Liver (tissue), 9 donors: ENCODE data around the gene ARSJ. TPM values are rescaled to one million over a fixed set of nuclear protein-coding genes. Genes with fewer than 3 reads are reported as not detected.

Source experiments
- DNase-seq: peaks from one replicate; pipeline ENCODE4 v3.0.0-alpha.2; 2017; ENCODE audit warnings: low spot score
- H3K27ac ChIP-seq, 2 donors: one replicate each; pipeline ENCODE4 v1.7.0; 2013; ENCODE audit warnings: inconsistent platforms in 2 of 2, low read length in 2 of 2, control low read depth in 1 of 2, low read depth in 1 of 2, mild to moderate bottlenecking in 1 of 2
- H3K27me3 ChIP-seq, 4 donors: one replicate each; pipeline versions ENCODE4 v1.6.1 to v1.7.0; 2013; ENCODE audit warnings: low read length in 3 of 4, inconsistent platforms in 1 of 4, mild to moderate bottlenecking in 1 of 4, moderate library complexity in 1 of 4; ENCODE audit not compliant: control insufficient read depth in 4 of 4, insufficient read depth in 4 of 4
- H3K36me3 ChIP-seq, 4 donors: one replicate each; pipeline versions ENCODE4 v1.6.1 to v1.7.0; 2013; ENCODE audit warnings: low read length in 3 of 4, mild to moderate bottlenecking in 3 of 4, low read depth in 1 of 4, moderate library complexity in 1 of 4; ENCODE audit not compliant: control insufficient read depth in 4 of 4, insufficient read depth in 3 of 4
- H3K4me1 ChIP-seq, 4 donors: one replicate each; pipeline versions ENCODE4 v1.6.1 to v1.7.0; 2013; ENCODE audit warnings: low read length in 3 of 4, mild to moderate bottlenecking in 3 of 4, moderate library complexity in 1 of 4; ENCODE audit not compliant: control insufficient read depth in 4 of 4, insufficient read depth in 4 of 4
- H3K4me3 ChIP-seq, 3 donors: one replicate each; pipeline versions ENCODE4 v1.6.1 to v1.7.0; 2013; ENCODE audit warnings: low read length in 3 of 3, control low read depth in 1 of 3, low read depth in 1 of 3, mild to moderate bottlenecking in 1 of 3
- H3K9ac ChIP-seq, 2 donors: one replicate each; pipeline ENCODE4 v1.7.0; 2013; ENCODE audit warnings: low read length in 2 of 2, mild to moderate bottlenecking in 2 of 2, moderate library complexity in 2 of 2, control low read depth in 1 of 2, low read depth in 1 of 2
- H3K9me3 ChIP-seq, 4 donors: one replicate each; pipeline versions ENCODE4 v1.6.1 to v1.7.0; 2013; ENCODE audit warnings: low read length in 3 of 4; ENCODE audit not compliant: control insufficient read depth in 4 of 4
- ATF3 ChIP-seq: IDR thresholded peaks from 2 replicates; pipeline ENCODE4 v1.6.1; 2016; ENCODE audit warnings: antibody characterized with exemption
- EGR1 ChIP-seq, 2 donors: IDR thresholded peaks; 2 replicates each; pipeline ENCODE4 v1.6.1; 2016 to 2018; ENCODE audit warnings: antibody characterized with exemption in 2 of 2, low read depth in 2 of 2
- FOXA1 ChIP-seq: IDR thresholded peaks from 2 replicates; pipeline ENCODE4 v1.6.1; 2016; ENCODE audit warnings: antibody characterized with exemption
- FOXA2 ChIP-seq: IDR thresholded peaks from 2 replicates; pipeline ENCODE4 v1.6.1; 2016; ENCODE audit warnings: antibody characterized with exemption
- GABPA ChIP-seq, 2 donors: IDR thresholded peaks in 1 of 2; conservative IDR thresholded peaks in 1 of 2; 2 replicates each; pipeline ENCODE4 v1.6.1; 2016; ENCODE audit warnings: antibody characterized with exemption in 2 of 2, mild to moderate bottlenecking in 1 of 2, moderate library complexity in 1 of 2
- HNF4A ChIP-seq, 2 donors: conservative IDR thresholded peaks; 2 replicates each; pipeline ENCODE4 v1.6.1; 2016; ENCODE audit warnings: antibody characterized with exemption in 2 of 2, mild to moderate bottlenecking in 2 of 2
- HNF4G ChIP-seq: IDR thresholded peaks from 2 replicates; pipeline ENCODE4 v1.6.1; 2016; ENCODE audit warnings: antibody characterized with exemption
- JUND ChIP-seq, 2 donors: IDR thresholded peaks; 2 replicates each; pipeline ENCODE4 v1.6.1; 2016; ENCODE audit warnings: antibody characterized with exemption in 2 of 2
- NR2F2 ChIP-seq: IDR thresholded peaks from 2 replicates; pipeline ENCODE4 v1.6.1; 2016; ENCODE audit warnings: antibody characterized with exemption
- RAD21 ChIP-seq, 2 donors: IDR thresholded peaks; 2 replicates each; pipeline ENCODE4 v1.6.1; 2016; ENCODE audit warnings: antibody characterized with exemption in 2 of 2, mild to moderate bottlenecking in 2 of 2
- REST ChIP-seq: IDR thresholded peaks from 2 replicates; pipeline ENCODE4 v1.6.1; 2016; ENCODE audit warnings: antibody characterized with exemption, mild to moderate bottlenecking
- RXRA ChIP-seq, 2 donors: IDR thresholded peaks; 2 replicates each; pipeline ENCODE4 v1.6.1; 2017 to 2018; ENCODE audit warnings: antibody characterized with exemption in 2 of 2, mild to moderate bottlenecking in 1 of 2
- SP1 ChIP-seq: IDR thresholded peaks from 2 replicates; pipeline ENCODE4 v1.6.1; 2018; ENCODE audit warnings: antibody characterized with exemption, mild to moderate bottlenecking
- TAF1 ChIP-seq: conservative IDR thresholded peaks from 2 replicates; pipeline ENCODE4 v1.6.1; 2016; ENCODE audit warnings: antibody characterized with exemption, mild to moderate bottlenecking
- YY1 ChIP-seq: IDR thresholded peaks from 2 replicates; pipeline ENCODE4 v1.6.1; 2016; ENCODE audit warnings: antibody characterized with exemption, mild to moderate bottlenecking
- ZBTB33 ChIP-seq: IDR thresholded peaks from 2 replicates; pipeline ENCODE4 v1.6.1; 2016; ENCODE audit warnings: antibody characterized with exemption
- WGBS: extraction: QIAGEN DNeasy Blood & Tissue Kit; methylation state at CpG from one replicate; pipeline ENCODE4 v1.1.7; 2013; 5-methylcytosine and 5-hydroxymethylcytosine counted together
- polyA plus RNA-seq, 2 donors: library from polyadenylated mRNA; stranded (reverse) in 1 of 2; unstranded in 1 of 2; fragments of 200-250 nt in 1 of 2; fragments of >200 nt in 1 of 2; fragmentation: Nextera tagmentation in 1 of 2; extraction: Ambion mirVana in 1 of 2; gene quantifications; one replicate each; pipeline versions ENCODE4 v1.2.1 to v1.2.3, GENCODE V29; 2013 to 2015
- total RNA-seq, 2 donors: library from RNA; depleted of rRNA; stranded (reverse); fragments of >200 nt; gene quantifications; one replicate each; pipeline ENCODE4 v1.2.3, GENCODE V29; 2014
- TF ChIP-seq, protein P1 (sequence below): IDR thresholded peaks from 2 replicates; pipeline ENCODE4 v1.6.1; 2016; ENCODE audit warnings: antibody characterized with exemption
- TF ChIP-seq, protein P2 (sequence below): fragments of 150-350 bp; IDR thresholded peaks from 2 replicates; pipeline ENCODE4 v1.5.1; 2017; ENCODE audit warnings: improper control_type of control experiment, low read depth, low read length; ENCODE audit not compliant: missing input control
- donor health status: healthy.
- donor health status: healthy.
- donor health status: healthy.
- donor health status: healthy.
- donor health status: healthy.

Gene ARSJ
- total and polyA plus RNA-seq, 4 donors = 0.56 to 1.8 (median 0.95) TPM

GRCh38 chr4:113978105-113978504 lies 1.3 kb downstream of the ARSJ start:
- peaks cover 0 to 3% (median 0%) of the 10 kb centered on the region in 4 donors for H3K27me3 ChIP-seq
- DNase-seq = no peak
- no peak for TF ChIP-seq RXRA (IDR thresholded peaks at IDR 0.05)
- TF ChIP-seq JUND (IDR thresholded peaks at IDR 0.05) = no peak
- TF ChIP-seq, protein P1, sequence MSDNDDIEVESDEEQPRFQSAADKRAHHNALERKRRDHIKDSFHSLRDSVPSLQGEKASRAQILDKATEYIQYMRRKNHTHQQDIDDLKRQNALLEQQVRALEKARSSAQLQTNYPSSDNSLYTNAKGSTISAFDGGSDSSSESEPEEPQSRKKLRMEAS = no peak
- TF ChIP-seq FOXA1 = no peak
- no peak for TF ChIP-seq ZBTB33
- no peak for TF ChIP-seq YY1
- TF ChIP-seq RAD21 (IDR thresholded peaks at IDR 0.05) = no peak
- 83% methylated on average over 2 of the region's 2 CpGs for WGBS
- no peak overlapping the region for H3K27ac ChIP-seq
- no peak overlapping the region for H3K9ac ChIP-seq
- H3K4me1 ChIP-seq = peaks cover 0 to 41% (median 8%) of the 10 kb centered on the region in 4 donors
- no peaks in the 10 kb centered on the region for H3K9me3 ChIP-seq
- no peaks in the 10 kb centered on the region for H3K36me3 ChIP-seq
- peak overlapping the region in 1 of 3 donors; percentile 75 for H3K4me3 ChIP-seq

DNA sequence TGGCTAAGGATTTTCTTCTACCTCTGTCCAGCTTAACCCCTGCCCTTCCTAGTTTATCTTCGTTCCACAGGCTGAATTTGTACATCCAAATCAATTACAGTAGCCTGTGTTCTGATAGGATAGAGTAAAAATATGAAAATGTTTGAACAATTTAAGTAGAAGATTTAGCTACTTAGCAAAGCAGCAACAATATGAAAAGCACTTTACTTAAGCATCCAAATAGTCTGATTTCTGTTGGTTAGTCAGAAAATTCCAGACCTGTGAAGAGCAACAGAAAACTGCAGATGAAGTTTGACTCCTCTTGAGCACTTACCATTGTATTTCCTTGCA lies 2.0 kb downstream of the ARSJ start:
- Histone ChIP-seq H3K4me1 (peaks cover 0 to 41% (median 8%) of the 10 kb centered on the region in 4 donors), H3K27me3 (peaks cover 0 to 3% (median 0%) of the 10 kb centered on the region in 4 donors), H3K4me3 (peak overlapping the region in 1 of 3 donors; percentile 28), H3K9ac (no peak overlapping the region), H3K27ac (no peak overlapping the region), H3K9me3 (no peaks in the 10 kb centered on the region), H3K36me3 (no peaks in the 10 kb centered on the region)
- 26% methylated on average over 1 of the region's 1 CpG for WGBS
- TF ChIP-seq EGR1 (IDR thresholded peaks at IDR 0.05; ENCODE audit: low read depth in 2 of 2) = no peak
- no peak for TF ChIP-seq ATF3
- TF ChIP-seq RAD21 (IDR thresholded peaks at IDR 0.05) = no peak
- TF ChIP-seq NR2F2 = no peak
- no peak for TF ChIP-seq FOXA1
- TF ChIP-seq, protein P2, sequence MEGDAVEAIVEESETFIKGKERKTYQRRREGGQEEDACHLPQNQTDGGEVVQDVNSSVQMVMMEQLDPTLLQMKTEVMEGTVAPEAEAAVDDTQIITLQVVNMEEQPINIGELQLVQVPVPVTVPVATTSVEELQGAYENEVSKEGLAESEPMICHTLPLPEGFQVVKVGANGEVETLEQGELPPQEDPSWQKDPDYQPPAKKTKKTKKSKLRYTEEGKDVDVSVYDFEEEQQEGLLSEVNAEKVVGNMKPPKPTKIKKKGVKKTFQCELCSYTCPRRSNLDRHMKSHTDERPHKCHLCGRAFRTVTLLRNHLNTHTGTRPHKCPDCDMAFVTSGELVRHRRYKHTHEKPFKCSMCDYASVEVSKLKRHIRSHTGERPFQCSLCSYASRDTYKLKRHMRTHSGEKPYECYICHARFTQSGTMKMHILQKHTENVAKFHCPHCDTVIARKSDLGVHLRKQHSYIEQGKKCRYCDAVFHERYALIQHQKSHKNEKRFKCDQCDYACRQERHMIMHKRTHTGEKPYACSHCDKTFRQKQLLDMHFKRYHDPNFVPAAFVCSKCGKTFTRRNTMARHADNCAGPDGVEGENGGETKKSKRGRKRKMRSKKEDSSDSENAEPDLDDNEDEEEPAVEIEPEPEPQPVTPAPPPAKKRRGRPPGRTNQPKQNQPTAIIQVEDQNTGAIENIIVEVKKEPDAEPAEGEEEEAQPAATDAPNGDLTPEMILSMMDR = no peak
- no peak for TF ChIP-seq SP1
- no peak for TF ChIP-seq REST
- no peak for TF ChIP-seq HNF4G
- no peak for TF ChIP-seq HNF4A (conservative IDR thresholded peaks at IDR 0.05)
- no peak for TF ChIP-seq FOXA2
- no peak for TF ChIP-seq GABPA (IDR thresholded peaks at IDR 0.05 in 1 of 2, conservative IDR thresholded peaks at IDR 0.05 in 1 of 2)
- TF ChIP-seq JUND (IDR thresholded peaks at IDR 0.05) = no peak
- TF ChIP-seq RXRA (IDR thresholded peaks at IDR 0.05) = no peak
- no peak for TF ChIP-seq TAF1
- no peak for TF ChIP-seq YY1
- no peak for TF ChIP-seq ZBTB33
- DNase-seq = no peak
